ENCODE data around the gene ZNF827. TPM values are rescaled to one million over a fixed set of nuclear protein-coding genes. Genes with fewer than 3 reads are reported as not detected.

ZNF827 gene
- total and polyA plus RNA-seq, 8 donors: 3.8 to 13.8 (median 5.1) TPM

- DNase-seq: peak in 1 of 6 donors; percentile 19
- Histone ChIP-seq H3K4me3 (no peak overlapping the region), H3K27me3 (no peaks in the 10 kb centered on the region), H3K36me3 (no peaks in the 10 kb centered on the region), H3K4me1 (no peaks in the 10 kb centered on the region), H3K27ac (peak overlapping the region in 2 of 4 donors; percentile 28 to 36), H3K9me3 (no peaks in the 10 kb centered on the region)
- peak in 2 of 4 donors; percentile 83 to 86 for ATAC-seq
- intact Hi-C loops (cut with DNase I): no loop called here
- FAIRE-seq: peak; percentile 26
- WGBS, 2 donors: 75 to 80% methylated on average over 3 of the region's 3 CpGs
- TF ChIP-seq, protein P1, sequence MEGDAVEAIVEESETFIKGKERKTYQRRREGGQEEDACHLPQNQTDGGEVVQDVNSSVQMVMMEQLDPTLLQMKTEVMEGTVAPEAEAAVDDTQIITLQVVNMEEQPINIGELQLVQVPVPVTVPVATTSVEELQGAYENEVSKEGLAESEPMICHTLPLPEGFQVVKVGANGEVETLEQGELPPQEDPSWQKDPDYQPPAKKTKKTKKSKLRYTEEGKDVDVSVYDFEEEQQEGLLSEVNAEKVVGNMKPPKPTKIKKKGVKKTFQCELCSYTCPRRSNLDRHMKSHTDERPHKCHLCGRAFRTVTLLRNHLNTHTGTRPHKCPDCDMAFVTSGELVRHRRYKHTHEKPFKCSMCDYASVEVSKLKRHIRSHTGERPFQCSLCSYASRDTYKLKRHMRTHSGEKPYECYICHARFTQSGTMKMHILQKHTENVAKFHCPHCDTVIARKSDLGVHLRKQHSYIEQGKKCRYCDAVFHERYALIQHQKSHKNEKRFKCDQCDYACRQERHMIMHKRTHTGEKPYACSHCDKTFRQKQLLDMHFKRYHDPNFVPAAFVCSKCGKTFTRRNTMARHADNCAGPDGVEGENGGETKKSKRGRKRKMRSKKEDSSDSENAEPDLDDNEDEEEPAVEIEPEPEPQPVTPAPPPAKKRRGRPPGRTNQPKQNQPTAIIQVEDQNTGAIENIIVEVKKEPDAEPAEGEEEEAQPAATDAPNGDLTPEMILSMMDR (IDR thresholded peaks at IDR 0.05): no peak
Measured at GRCh38 chr4:145808021-145808650, 130.5 kb downstream of the ZNF827 start.

- 62 to 65% methylated on average over 5 of the region's 5 CpGs for WGBS, 2 donors
- no peak for ATAC-seq
- H3K36me3 ChIP-seq: no peaks in the 10 kb centered on the region
- H3K4me1 ChIP-seq: no peaks in the 10 kb centered on the region
- no peak overlapping the region for H3K4me3 ChIP-seq
- intact Hi-C loops (cut with DNase I): no loop called here
- H3K27me3 ChIP-seq: no peaks in the 10 kb centered on the region
- no peaks in the 10 kb centered on the region for H3K9me3 ChIP-seq
- no peak for DNase-seq
- FAIRE-seq: no peak
- TF ChIP-seq, protein P1 (IDR thresholded peaks at IDR 0.05): no peak
- H3K27ac ChIP-seq: no peak overlapping the region
Measured at GRCh38 chr4:145805490-145805889, 133.1 kb downstream of the ZNF827 start.

DNA sequence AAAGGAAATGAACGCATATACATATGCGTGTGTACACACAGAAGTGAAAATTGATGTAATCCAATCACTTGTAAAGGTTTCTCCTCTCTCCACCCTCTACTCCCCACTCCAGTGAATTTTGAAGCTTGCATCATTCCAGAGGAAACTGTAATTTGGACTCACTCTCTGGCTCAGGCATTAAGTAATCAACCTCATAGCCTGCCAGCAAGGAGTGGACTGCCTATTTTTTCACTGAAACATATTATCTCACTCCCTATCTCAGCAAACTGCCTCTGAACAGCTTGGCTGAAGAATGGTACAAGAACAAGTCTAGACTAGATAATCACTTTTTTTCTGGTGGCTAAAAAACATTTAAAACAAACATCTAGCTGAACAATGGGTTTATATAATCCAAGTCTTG, 134.5 kb downstream of the ZNF827 start:
- Histone ChIP-seq H3K4me3 (no peak overlapping the region), H3K27ac (no peak overlapping the region), H3K36me3 (no peaks in the 10 kb centered on the region), H3K27me3 (no peaks in the 10 kb centered on the region), H3K9me3 (no peaks in the 10 kb centered on the region), H3K4me1 (no peaks in the 10 kb centered on the region)
- FAIRE-seq: peak; percentile 20
- TF ChIP-seq, protein P1 (IDR thresholded peaks at IDR 0.05): no peak
- peak; percentile 72 to 77 (median 72) for ATAC-seq
- WGBS, 2 donors: 75 to 78% methylated on average over 2 of the region's 2 CpGs
- no peak for DNase-seq
- intact Hi-C loops (cut with DNase I): no loop called here

- 92 to 95% methylated on average over 2 of the region's 2 CpGs for WGBS, 2 donors
- no peak overlapping the region for H3K27ac ChIP-seq
- H3K9me3 ChIP-seq: no peaks in the 10 kb centered on the region
- intact Hi-C loops (cut with DNase I): no loop called here
- DNase-seq: no peak
- H3K4me3 ChIP-seq: no peak overlapping the region
- H3K27me3 ChIP-seq: no peaks in the 10 kb centered on the region
- H3K4me1 ChIP-seq: no peaks in the 10 kb centered on the region
- FAIRE-seq: no peak
- H3K36me3 ChIP-seq: no peaks in the 10 kb centered on the region
- ATAC-seq: no peak
- TF ChIP-seq, protein P1 (IDR thresholded peaks at IDR 0.05): no peak
Measured at GRCh38 chr4:145799223-145799622, 139.4 kb downstream of the ZNF827 start.

GRCh38 chr4:145797278-145797677, 141.3 kb downstream of the ZNF827 start:
- H3K4me1 ChIP-seq: no peaks in the 10 kb centered on the region
- H3K4me3 ChIP-seq: no peak overlapping the region
- FAIRE-seq: no peak
- no peak overlapping the region for H3K27ac ChIP-seq
- no peaks in the 10 kb centered on the region for H3K36me3 ChIP-seq
- intact Hi-C loops (cut with DNase I): no loop called here
- H3K27me3 ChIP-seq: no peaks in the 10 kb centered on the region
- H3K9me3 ChIP-seq: no peaks in the 10 kb centered on the region
- TF ChIP-seq, protein P1 (IDR thresholded peaks at IDR 0.05): no peak
- DNase-seq: no peak
- no peak for ATAC-seq
